Thoracic aorta (tissue), 2 donors: ENCODE measurements around the gene NADK. TPM values are rescaled to one million over a fixed set of nuclear protein-coding genes. Genes with fewer than 3 reads are reported as not detected.

ENCODE experiments used
- ATAC-seq: fragments of 150-250 bp; one replicate; pipeline ENCODE4 v1.8.0; 2017; ENCODE audit warnings: low read depth; ENCODE audit not compliant: insufficient number of reproducible peaks, low FRiP score
- DNase-seq: peaks from one replicate; pipeline ENCODE4 v3.0.0-alpha.2; 2020; ENCODE audit warnings: low spot score
- H3K27ac ChIP-seq, 2 donors: fragments of 200-600 bp; sonication (generic); 1 replicate in 1 of 2; 2 replicates in 1 of 2; pipeline ENCODE4 v1.5.1; 2016; ENCODE audit warnings: mild to moderate bottlenecking in 2 of 2, moderate library complexity in 2 of 2
- H3K27me3 ChIP-seq: fragments of 200-600 bp; sonication (generic); replicated peaks from 2 replicates; pipeline ENCODE4 v1.6.0; 2016; ENCODE audit warnings: mild to moderate bottlenecking; ENCODE audit not compliant: insufficient read depth
- H3K36me3 ChIP-seq: fragments of 200-600 bp; sonication (generic); one replicate; pipeline ENCODE4 v1.5.1; 2016
- H3K4me1 ChIP-seq, 2 donors: fragments of 200-600 bp; sonication (generic); 1 replicate in 1 of 2; 2 replicates in 1 of 2; pipeline versions ENCODE4 v1.5.1 to v1.6.0; 2016; ENCODE audit warnings: low read depth in 2 of 2, mild to moderate bottlenecking in 1 of 2; ENCODE audit not compliant: control insufficient read depth in 1 of 2
- H3K4me3 ChIP-seq: fragments of 200-600 bp; sonication (generic); 2 replicates; pipeline ENCODE4 v1.5.1; 2016; ENCODE audit warnings: mild to moderate bottlenecking
- H3K9me3 ChIP-seq: fragments of 200-600 bp; sonication (generic); 2 replicates; pipeline ENCODE4 v1.5.1; 2016
- CTCF ChIP-seq: fragments of 200-600 bp; sonication (generic); IDR thresholded peaks from one replicate; pipeline ENCODE4 v1.5.1; 2019; ENCODE audit warnings: antibody characterized with exemption
- total RNA-seq, 2 donors: library from RNA; depleted of rRNA; stranded (reverse); fragments of >200 nt; gene quantifications; one replicate each; pipeline versions ENCODE4 v1.1.0 to v1.2.3, GENCODE V29; 2016

NADK gene
- total RNA-seq, 2 donors from 2014 or later, result 91.9 to 110 TPM

GRCh38 chr1:1786836-1787605 lies 8.8 kb upstream of the NADK start:
- no peak for TF ChIP-seq CTCF
- Histone ChIP-seq H3K27me3 (no peaks in the 10 kb centered on the region), H3K4me3 (no peak overlapping the region), H3K27ac (no peak overlapping the region), H3K36me3 (peaks cover 55% of the 10 kb centered on the region), H3K4me1 (peaks cover 15 to 28% of the 10 kb centered on the region in 2 donors), H3K9me3 (no peaks in the 10 kb centered on the region)
- ATAC-seq, result no peak
- DNase-seq, result no peak

- no peak overlapping the region for H3K27ac ChIP-seq
- H3K4me3 ChIP-seq, result no peak overlapping the region
- DNase-seq (no peak), ATAC-seq (no peak)
- TF ChIP-seq CTCF, result no peak
- H3K36me3 ChIP-seq, result peaks cover 43% of the 10 kb centered on the region
- H3K9me3 ChIP-seq, result no peaks in the 10 kb centered on the region
- peaks cover 27 to 42% of the 10 kb centered on the region in 2 donors for H3K4me1 ChIP-seq
- no peaks in the 10 kb centered on the region for H3K27me3 ChIP-seq
Observed at GRCh38 chr1:1785666-1786065, 7.4 kb upstream of the NADK start.

DNA sequence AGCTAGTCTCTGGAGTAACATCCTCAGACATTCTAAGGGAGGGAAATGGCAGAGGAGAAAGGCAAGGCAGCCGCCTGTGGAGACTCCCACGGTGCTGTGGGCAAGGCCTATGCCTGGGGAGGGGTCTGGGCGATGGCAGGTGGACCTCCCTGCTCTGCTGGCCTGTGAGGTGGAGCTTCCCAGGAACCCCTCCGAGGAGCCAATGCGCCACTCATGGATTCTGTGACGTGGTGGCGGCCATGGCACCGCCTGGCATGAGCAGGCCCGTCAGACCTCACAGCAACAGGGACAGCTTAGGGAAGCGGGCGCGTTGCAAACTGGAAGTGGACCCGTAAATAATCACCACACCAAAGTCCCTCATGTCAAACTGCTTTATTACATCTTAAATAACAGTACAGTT lies 6.7 kb upstream of the NADK start:
- Histone ChIP-seq H3K27ac (peak overlapping the region in 1 of 2 donors; percentile 6), H3K4me3 (no peak overlapping the region), H3K36me3 (peaks cover 36% of the 10 kb centered on the region), H3K4me1 (peaks cover 27 to 49% of the 10 kb centered on the region in 2 donors), H3K27me3 (no peaks in the 10 kb centered on the region), H3K9me3 (no peaks in the 10 kb centered on the region)
- no peak for DNase-seq
- no peak for ATAC-seq
- TF ChIP-seq CTCF, result no peak

GRCh38 chr1:1783320-1783719 lies 5.0 kb upstream of the NADK start:
- H3K4me1 ChIP-seq, result peaks cover 32 to 54% of the 10 kb centered on the region in 2 donors
- H3K9me3 ChIP-seq, result no peaks in the 10 kb centered on the region
- ATAC-seq (no peak), DNase-seq (no peak)
- H3K27ac ChIP-seq, result peak overlapping the region; percentile 74 to 85
- TF ChIP-seq CTCF, result no peak
- peaks cover 22% of the 10 kb centered on the region for H3K36me3 ChIP-seq
- H3K4me3 ChIP-seq, result no peak overlapping the region
- no peaks in the 10 kb centered on the region for H3K27me3 ChIP-seq

GRCh38 chr1:1782399-1783221 lies 4.3 kb upstream of the NADK start:
- TF ChIP-seq CTCF, result no peak
- peaks cover 32 to 47% of the 10 kb centered on the region in 2 donors for H3K4me1 ChIP-seq
- H3K9me3 ChIP-seq, result no peaks in the 10 kb centered on the region
- peak overlapping the region; percentile 74 to 85 for H3K27ac ChIP-seq
- DNase-seq, result peak; percentile 41
- peaks cover 17% of the 10 kb centered on the region for H3K36me3 ChIP-seq
- no peaks in the 10 kb centered on the region for H3K27me3 ChIP-seq
- peak overlapping the region; percentile 67 for H3K4me3 ChIP-seq
- ATAC-seq, result peak; percentile 54
